HG02943 (cell line): ENCODE results near the gene UBR2.
"Not testable (repeated sequence)": the region's sequence is repeated elsewhere in the genome, so short reads cannot be mapped to it uniquely, and the experiment has no call there.

Experiments used
- ATAC-seq: cut with Tn5 transposase; IDR thresholded peaks from one replicate; pipeline ENCODE4 v1.9.1; 2021; ENCODE audit warnings: mild to moderate bottlenecking, low read depth, moderate library complexity; ENCODE audit not compliant: unreplicated experiment

UBR2 gene

GRCh38 chr6:42722497-42722896 is 158.7 kb downstream of the UBR2 start, which contains the start of gene PRPH2:
PRPH2 (minus strand) TSS chr6:42722597; CDS start chr6:42722334, 263 bp downstream.
- ATAC-seq: no peak

- no peak for ATAC-seq
Measured at GRCh38 chr6:42724825-42725224, 161.0 kb downstream of the UBR2 start.

DNA sequence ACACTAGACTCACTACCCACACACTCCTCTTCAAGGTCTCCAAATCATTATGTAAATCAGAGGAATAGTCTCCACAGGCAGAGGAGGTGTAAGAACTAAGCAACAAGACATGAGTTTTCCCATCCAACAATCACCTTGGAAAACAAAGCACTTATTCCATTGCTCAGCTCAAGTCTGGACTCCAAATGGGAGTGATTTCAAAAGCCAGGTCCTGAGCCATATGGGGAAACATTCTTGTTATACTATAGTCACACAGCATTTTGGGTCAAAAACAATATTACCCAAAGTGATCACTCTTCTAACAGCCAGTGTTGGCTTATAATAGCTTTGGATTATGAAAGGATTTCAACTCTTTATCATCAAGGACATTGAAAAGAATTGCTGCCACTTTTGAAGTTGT is 162.2 kb downstream of the UBR2 start:
- ATAC-seq: no peak

- peak; percentile 69 for ATAC-seq
Measured at GRCh38 chr6:42726485-42727086, 162.8 kb downstream of the UBR2 start.

DNA sequence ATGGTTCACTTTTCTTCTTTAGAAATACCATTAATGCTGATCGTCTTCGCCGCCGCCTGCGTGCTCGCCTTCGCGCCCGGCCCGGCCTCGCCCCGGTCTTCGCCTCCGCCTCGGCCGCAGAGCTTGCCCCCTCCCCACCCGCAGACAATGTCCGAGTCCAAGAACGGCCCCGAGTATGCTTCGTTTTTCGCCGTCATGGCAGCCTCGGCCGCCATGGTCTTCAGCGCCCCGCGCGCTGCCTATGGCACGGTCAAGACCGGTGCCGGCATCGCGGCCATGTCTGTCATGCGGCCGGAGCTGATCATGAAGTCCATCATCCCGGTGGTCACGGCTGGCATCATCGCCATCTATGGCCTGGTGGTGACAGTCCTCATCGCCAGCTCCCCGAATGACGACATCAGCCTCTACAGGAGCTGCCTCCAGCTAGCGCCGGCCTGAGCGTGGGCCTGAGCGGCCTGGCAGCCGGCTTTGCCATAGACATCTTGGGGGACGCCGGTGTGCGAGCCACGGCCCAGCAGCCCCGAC is 163.3 kb downstream of the UBR2 start:
- ATAC-seq: no peak

DNA sequence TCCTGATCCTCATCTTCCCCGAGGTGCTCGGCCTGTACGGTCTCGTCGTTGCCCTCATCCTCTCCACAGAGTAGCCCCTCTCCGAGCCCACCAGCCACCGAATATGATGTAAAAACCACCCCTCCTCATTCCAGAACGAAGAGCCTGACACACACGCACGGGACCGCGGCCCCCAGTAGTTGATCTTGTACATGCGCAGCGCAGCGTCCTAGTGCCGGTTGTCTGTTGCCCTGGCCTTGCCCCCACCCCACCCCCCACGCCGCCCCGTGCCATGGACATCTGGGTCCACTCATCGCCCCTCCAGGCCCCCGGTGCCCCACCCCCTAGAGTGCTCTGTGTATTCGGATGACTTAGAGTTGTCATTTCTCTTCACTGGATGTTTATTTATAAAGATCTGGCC is 163.8 kb downstream of the UBR2 start:
- no peak for ATAC-seq

GRCh38 chr6:42729731-42730130 is 165.9 kb downstream of the UBR2 start:
- ATAC-seq: no peak

GRCh38 chr6:42733867-42734481 is 170.1 kb downstream of the UBR2 start:
- not testable (repeated sequence) for ATAC-seq

- no peak for ATAC-seq
Measured at GRCh38 chr6:42735976-42736375, 172.1 kb downstream of the UBR2 start.

GRCh38 chr6:42740725-42741124 is 176.9 kb downstream of the UBR2 start:
- no peak for ATAC-seq

- no peak for ATAC-seq
Measured at GRCh38 chr6:42742116-42742894, 178.5 kb downstream of the UBR2 start.
